CD14-positive monocyte (primary cell): ENCODE data around the gene NFAM1. TPM values are rescaled to one million over a fixed set of nuclear protein-coding genes. Genes with fewer than 3 reads are reported as not detected.

ENCODE experiments used
- DNase-seq, 3 donors: peaks; one replicate each; pipeline ENCODE4 v3.0.0-alpha.2; 2011 to 2022
- H2AFZ ChIP-seq: 2 replicates; pipeline ENCODE4 v1.6.0; 2012; ENCODE audit warnings: mild to moderate bottlenecking, low read depth, low read length, inconsistent platforms; ENCODE audit not compliant: insufficient read depth, poor library complexity, severe bottlenecking
- H3K27ac ChIP-seq, 2 donors: 1 replicate in 1 of 2; 2 replicates in 1 of 2; pipeline ENCODE4 v1.5.1; 2012 to 2013; ENCODE audit warnings: low read length in 2 of 2, control low read depth in 1 of 2, inconsistent platforms in 1 of 2, low read depth in 1 of 2, mild to moderate bottlenecking in 1 of 2
- H3K27me3 ChIP-seq, 2 donors: one replicate each; pipeline versions ENCODE4 v1.6.0 to v1.6.1; 2011 to 2013; ENCODE audit warnings: low read length in 2 of 2; ENCODE audit not compliant: control insufficient read depth in 2 of 2, insufficient read depth in 2 of 2
- H3K36me3 ChIP-seq, 2 donors: replicated peaks in 1 of 2; 1 replicate in 1 of 2; 2 replicates in 1 of 2; pipeline versions ENCODE4 v1.5.1 to v1.6.1; 2012 to 2013; ENCODE audit warnings: low read length in 2 of 2, control low read depth in 1 of 2, inconsistent platforms in 1 of 2, mild to moderate bottlenecking in 1 of 2; ENCODE audit not compliant: insufficient read depth in 2 of 2, control insufficient read depth in 1 of 2
- H3K4me1 ChIP-seq, 2 donors: 1 replicate in 1 of 2; 2 replicates in 1 of 2; pipeline versions ENCODE4 v1.5.1 to v1.6.1; 2012 to 2013; ENCODE audit warnings: low read length in 2 of 2, control low read depth in 1 of 2, inconsistent platforms in 1 of 2, mild to moderate bottlenecking in 1 of 2, moderate library complexity in 1 of 2; ENCODE audit not compliant: insufficient read depth in 2 of 2, control insufficient read depth in 1 of 2
- H3K4me2 ChIP-seq: replicated peaks from 2 replicates; pipeline ENCODE3; 2012; ENCODE audit warnings: low read length, moderate library complexity, mild to moderate bottlenecking; ENCODE audit not compliant: poor library complexity, severe bottlenecking; ENCODE audit errors: extremely low read depth
- H3K4me3 ChIP-seq, 3 experiments: fragments of 200-600 bp in 1 of 3; sonication (generic) in 1 of 3; replicated peaks in 1 of 3; 1 replicate in 2 of 3; 2 replicates in 1 of 3; pipeline ENCODE4 v1.5.1; 2011 to 2013; ENCODE audit warnings: low read length in 3 of 3, mild to moderate bottlenecking in 3 of 3, control low read depth in 2 of 3, low read depth in 2 of 3, inconsistent platforms in 1 of 3, moderate library complexity in 1 of 3
- H3K79me2 ChIP-seq: 2 replicates; pipeline ENCODE4 v1.6.0; 2012; ENCODE audit warnings: mild to moderate bottlenecking, control low read depth, inconsistent platforms, low read length, moderate library complexity; ENCODE audit not compliant: insufficient read depth
- H3K9ac ChIP-seq: 2 replicates; pipeline ENCODE4 v1.6.0; 2017; ENCODE audit warnings: low read length, mild to moderate bottlenecking; ENCODE audit not compliant: insufficient read depth, poor library complexity, severe bottlenecking
- H3K9me3 ChIP-seq, 2 donors: replicated peaks in 1 of 2; 1 replicate in 1 of 2; 2 replicates in 1 of 2; pipeline versions ENCODE4 v1.5.1 to v1.6.1; 2012 to 2013; ENCODE audit warnings: low read length in 2 of 2, control low read depth in 1 of 2; ENCODE audit not compliant: control insufficient read depth in 1 of 2, insufficient read depth in 1 of 2
- H4K20me1 ChIP-seq: 2 replicates; pipeline ENCODE4 v1.6.0; 2012; ENCODE audit warnings: mild to moderate bottlenecking, low read length, control low read depth, moderate library complexity; ENCODE audit not compliant: insufficient read depth
- H3K27ac Mint-ChIP-seq, 7 donors: one replicate each; pipeline ENCODE4 v1.8.0; 2020; ENCODE audit warnings: mild to moderate bottlenecking in 7 of 7, mixed read lengths in 7 of 7, moderate library complexity in 6 of 7, inconsistent platforms in 2 of 7
- H3K27me3 Mint-ChIP-seq, 3 donors: one replicate each; pipeline ENCODE4 v1.8.0; 2021 to 2022; ENCODE audit warnings: low read depth in 3 of 3, mild to moderate bottlenecking in 3 of 3, mixed read lengths in 3 of 3, moderate library complexity in 3 of 3, inconsistent platforms in 1 of 3
- H3K36me3 Mint-ChIP-seq, 2 donors: one replicate each; pipeline ENCODE4 v1.8.0; 2020; ENCODE audit warnings: mixed read lengths in 2 of 2, inconsistent platforms in 1 of 2, mild to moderate bottlenecking in 1 of 2
- H3K4me1 Mint-ChIP-seq: one replicate; pipeline ENCODE4 v1.8.0; 2020; ENCODE audit warnings: mild to moderate bottlenecking, mixed read lengths
- H3K4me3 Mint-ChIP-seq, 2 donors: one replicate each; pipeline ENCODE4 v1.8.0; 2020; ENCODE audit warnings: mild to moderate bottlenecking in 2 of 2, mixed read lengths in 2 of 2, moderate library complexity in 1 of 2
- H3K9me3 Mint-ChIP-seq, 7 donors: one replicate each; pipeline ENCODE4 v1.8.0; 2020 to 2022; ENCODE audit warnings: mixed read lengths in 7 of 7, mild to moderate bottlenecking in 6 of 7, moderate library complexity in 6 of 7, inconsistent platforms in 2 of 7
- WGBS: methylation state at CpG from one replicate; pipeline ENCODE4 v1.1.5; 2013; ENCODE audit warnings: missing lambda C conversion rate; ENCODE audit not compliant: insufficient coverage; 5-methylcytosine and 5-hydroxymethylcytosine counted together
- intact Hi-C, 2 donors: fragments of 100-400 bp; cut with micrococcal nuclease; formaldehyde crosslinking; loops; one replicate each; pipeline versions ENCODE4 v1.15.0 to v1.15.1; 2023
- polyA plus RNA-seq, 3 donors: library from polyadenylated mRNA; depleted of rRNA in 1 of 3; unstranded in 2 of 3; stranded (reverse) in 1 of 3; fragments of 300-500 nt in 2 of 3; fragments of >200 nt in 1 of 3; fragmentation: Illumina TruSeq in 2 of 3; gene quantifications; 1 replicate in 2 of 3; 2 replicates in 1 of 3; pipeline ENCODE4 v1.2.3, GENCODE V29; 2012 to 2021
- TF ChIP-seq, protein P1 (sequence below): fragments of 200-600 bp; IDR thresholded peaks from one replicate; pipeline ENCODE4 v1.8.0; 2022; ENCODE audit warnings: antibody characterized with exemption, mild to moderate bottlenecking

NFAM1 gene
- polyA plus RNA-seq, 3 donors, result 36.0 to 71.0 (median 69.7) TPM

DNA sequence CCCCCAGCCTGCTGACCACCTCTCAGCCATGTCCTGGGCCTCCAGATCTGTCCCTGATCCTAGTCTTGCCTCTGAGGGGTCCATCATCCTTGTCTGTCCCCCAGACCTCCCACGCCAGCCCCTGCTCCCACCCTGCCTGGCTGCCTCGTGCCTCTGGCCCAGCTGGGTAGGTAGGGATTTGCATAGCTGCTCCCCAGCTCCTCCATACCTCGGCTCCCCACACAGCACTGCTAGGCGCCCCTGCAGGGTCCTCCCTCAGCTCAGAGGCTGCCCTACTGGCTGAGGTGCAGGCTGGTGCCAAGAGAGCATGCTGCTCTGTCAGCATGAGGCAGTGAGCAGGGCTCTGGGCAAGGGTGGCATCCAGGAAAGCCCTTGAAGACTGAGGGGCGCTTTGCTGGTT lies 47.7 kb downstream of the NFAM1 start:
- Histone ChIP-seq H3K27ac (no peak overlapping the region), H3K36me3 (peaks cover 70 to 72% of the 10 kb centered on the region in 2 donors), H4K20me1 (peaks cover 100% of the 10 kb centered on the region), H3K4me1 (no peaks in the 10 kb centered on the region), H3K79me2 (no peaks in the 10 kb centered on the region), H3K9me3 (no peaks in the 10 kb centered on the region), H3K9ac (no peak overlapping the region), H3K4me3 (no peak overlapping the region), H3K4me2 (no peak overlapping the region), H3K27me3 (no peaks in the 10 kb centered on the region), H2AFZ (no peak overlapping the region)
- 100% methylated on average over 3 of the region's 5 CpGs for WGBS
- TF ChIP-seq, protein P1, sequence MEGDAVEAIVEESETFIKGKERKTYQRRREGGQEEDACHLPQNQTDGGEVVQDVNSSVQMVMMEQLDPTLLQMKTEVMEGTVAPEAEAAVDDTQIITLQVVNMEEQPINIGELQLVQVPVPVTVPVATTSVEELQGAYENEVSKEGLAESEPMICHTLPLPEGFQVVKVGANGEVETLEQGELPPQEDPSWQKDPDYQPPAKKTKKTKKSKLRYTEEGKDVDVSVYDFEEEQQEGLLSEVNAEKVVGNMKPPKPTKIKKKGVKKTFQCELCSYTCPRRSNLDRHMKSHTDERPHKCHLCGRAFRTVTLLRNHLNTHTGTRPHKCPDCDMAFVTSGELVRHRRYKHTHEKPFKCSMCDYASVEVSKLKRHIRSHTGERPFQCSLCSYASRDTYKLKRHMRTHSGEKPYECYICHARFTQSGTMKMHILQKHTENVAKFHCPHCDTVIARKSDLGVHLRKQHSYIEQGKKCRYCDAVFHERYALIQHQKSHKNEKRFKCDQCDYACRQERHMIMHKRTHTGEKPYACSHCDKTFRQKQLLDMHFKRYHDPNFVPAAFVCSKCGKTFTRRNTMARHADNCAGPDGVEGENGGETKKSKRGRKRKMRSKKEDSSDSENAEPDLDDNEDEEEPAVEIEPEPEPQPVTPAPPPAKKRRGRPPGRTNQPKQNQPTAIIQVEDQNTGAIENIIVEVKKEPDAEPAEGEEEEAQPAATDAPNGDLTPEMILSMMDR, result no peak
- Mint-ChIP-seq H3K36me3 (peaks cover 65 to 86% of the 10 kb centered on the region in 2 donors), H3K9me3 (no peaks in the 10 kb centered on the region), H3K27ac (peak overlapping the region in 1 of 7 donors; percentile 42), H3K4me3 (no peak overlapping the region), H3K27me3 (peaks cover 1 to 2% (median 2%) of the 10 kb centered on the region in 3 donors), H3K4me1 (no peaks in the 10 kb centered on the region)
- DNase-seq, result no peak
- intact Hi-C loops, result no loop called here

DNA sequence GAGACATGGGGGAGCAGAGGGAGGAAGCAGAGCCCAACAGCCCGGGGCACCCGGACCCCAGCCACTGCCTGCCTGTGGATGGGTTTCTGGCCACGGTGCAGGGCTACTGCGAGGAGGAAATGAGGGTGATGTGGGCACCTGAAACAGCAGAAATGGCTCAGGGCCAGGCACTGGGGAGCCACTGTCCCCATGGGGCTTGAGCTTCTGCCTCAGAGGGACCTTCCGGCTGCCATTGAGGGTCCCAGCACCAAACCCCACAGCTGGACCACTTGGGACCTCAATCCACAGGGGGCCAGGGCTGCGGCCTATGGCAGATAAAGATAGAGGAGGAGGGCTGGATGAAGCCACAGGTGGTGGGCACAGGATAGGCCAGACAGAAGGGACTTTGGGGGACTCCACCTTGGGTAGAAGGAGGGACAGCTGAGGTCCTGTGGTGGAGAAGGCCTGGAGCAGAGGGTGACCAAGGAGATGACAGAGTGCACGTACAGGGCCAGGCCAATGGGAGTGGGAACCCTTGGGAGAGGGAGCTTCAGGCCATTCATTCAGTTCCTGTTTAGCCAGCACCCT lies 48.3 kb downstream of the NFAM1 start:
- DNase-seq, result no peak
- intact Hi-C loops, result no loop called here

More for the DNA sequence above, 48.3 kb downstream of the NFAM1 start:
- Mint-ChIP-seq H3K27me3 (peaks cover 1 to 3% (median 2%) of the 10 kb centered on the region in 3 donors), H3K36me3 (peaks cover 64 to 80% of the 10 kb centered on the region in 2 donors), H3K4me3 (no peak overlapping the region), H3K4me1 (no peaks in the 10 kb centered on the region), H3K27ac (no peak overlapping the region), H3K9me3 (no peaks in the 10 kb centered on the region)
- Histone ChIP-seq H3K79me2 (no peaks in the 10 kb centered on the region), H3K9ac (no peak overlapping the region), H2AFZ (no peak overlapping the region), H3K4me1 (no peaks in the 10 kb centered on the region), H3K4me3 (no peak overlapping the region), H3K4me2 (no peak overlapping the region), H3K9me3 (no peaks in the 10 kb centered on the region), H3K27me3 (no peaks in the 10 kb centered on the region), H4K20me1 (peaks cover 100% of the 10 kb centered on the region), H3K27ac (no peak overlapping the region), H3K36me3 (peaks cover 66 to 68% of the 10 kb centered on the region in 2 donors)
- WGBS, result 87% methylated on average over 5 of the region's 7 CpGs
- TF ChIP-seq, protein P1, result no peak
